Activated CD4-positive, alpha-beta memory T cell treated with anti-CD3 and anti-CD28 coated beads, Interleukin-2, amount 10 ng/mL, durations not matched to agents 7 days and 5 days (primary cell): Measurements from ENCODE around the gene PRKCG. TPM values are rescaled to one million over a fixed set of nuclear protein-coding genes. Genes with fewer than 3 reads are reported as not detected.

ENCODE experiments used
- CTCF ChIA-PET: fragments of 350-600 bp; sonication (Branson Sonifier 250); formaldehyde crosslinking; loops from one replicate; lab custom pipeline; 2021; ENCODE audit warnings: antibody characterized with exemption, inconsistent platforms; lab: Charles Lee
- POLR2A ChIA-PET: fragments of 350-600 bp; sonication (Branson Sonifier 250); formaldehyde crosslinking; loops from one replicate; lab custom pipeline; 2021; ENCODE audit warnings: antibody characterized with exemption; lab: Charles Lee
- DNase-seq: peaks from one replicate; pipeline ENCODE4 v3.0.0-alpha.2; 2020
- H3K27ac Mint-ChIP-seq: one replicate; pipeline ENCODE4 v1.8.0; 2021; ENCODE audit warnings: mild to moderate bottlenecking, mixed read lengths
- H3K27me3 Mint-ChIP-seq: one replicate; pipeline ENCODE4 v1.8.0; 2021; ENCODE audit warnings: mixed read lengths
- H3K36me3 Mint-ChIP-seq: one replicate; pipeline ENCODE4 v1.8.0; 2021; ENCODE audit warnings: low read depth, mixed read lengths
- H3K4me1 Mint-ChIP-seq: one replicate; pipeline ENCODE4 v1.8.0; 2021; ENCODE audit warnings: mixed read lengths
- H3K4me3 Mint-ChIP-seq: one replicate; pipeline ENCODE4 v1.8.0; 2021; ENCODE audit warnings: mild to moderate bottlenecking, mixed read lengths
- H3K9me3 Mint-ChIP-seq: one replicate; pipeline ENCODE4 v1.8.0; 2021; ENCODE audit warnings: mixed read lengths
- total RNA-seq, 2 experiments: library from RNA; stranded (reverse); gene quantifications; one replicate each; pipeline ENCODE4 v1.2.3, GENCODE V29; 2021

Gene PRKCG
- total RNA-seq, 2 experiments from 2014 or later = not detected

DNA sequence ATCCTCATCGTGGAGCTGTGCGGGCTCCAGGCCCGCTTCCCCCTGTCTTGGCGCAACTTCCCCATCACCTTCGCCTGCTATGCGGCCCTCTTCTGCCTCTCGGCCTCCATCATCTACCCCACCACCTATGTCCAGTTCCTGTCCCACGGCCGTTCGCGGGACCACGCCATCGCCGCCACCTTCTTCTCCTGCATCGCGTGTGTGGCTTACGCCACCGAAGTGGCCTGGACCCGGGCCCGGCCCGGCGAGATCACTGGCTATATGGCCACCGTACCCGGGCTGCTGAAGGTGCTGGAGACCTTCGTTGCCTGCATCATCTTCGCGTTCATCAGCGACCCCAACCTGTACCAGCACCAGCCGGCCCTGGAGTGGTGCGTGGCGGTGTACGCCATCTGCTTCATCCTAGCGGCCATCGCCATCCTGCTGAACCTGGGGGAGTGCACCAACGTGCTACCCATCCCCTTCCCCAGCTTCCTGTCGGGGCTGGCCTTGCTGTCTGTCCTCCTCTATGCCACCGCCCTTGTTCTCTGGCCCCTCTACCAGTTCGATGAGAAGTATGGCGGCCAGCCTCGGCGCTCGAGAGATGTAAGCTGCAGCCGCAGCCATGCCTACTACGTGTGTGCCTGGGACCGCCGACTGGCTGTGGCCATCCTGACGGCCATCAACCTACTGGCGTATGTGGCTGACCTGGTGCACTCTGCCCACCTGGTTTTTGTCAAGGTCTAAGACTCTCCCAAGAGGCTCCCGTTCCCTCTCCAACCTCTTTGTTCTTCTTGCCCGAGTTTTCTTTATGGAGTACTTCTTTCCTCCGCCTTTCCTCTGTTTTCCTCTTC, 8.0 kb upstream of the PRKCG start:
- DNase-seq = no peak
- peaks cover 3% of the 10 kb centered on the region for H3K27me3 Mint-ChIP-seq
- CTCF ChIA-PET = interaction anchor here (0.8 to 1.2 kb wide), 5 partner anchors 9 to 149 kb away, joined by 3 to 4 read pairs (median 3); no protein-coding TSS in a partner anchor

DNA sequence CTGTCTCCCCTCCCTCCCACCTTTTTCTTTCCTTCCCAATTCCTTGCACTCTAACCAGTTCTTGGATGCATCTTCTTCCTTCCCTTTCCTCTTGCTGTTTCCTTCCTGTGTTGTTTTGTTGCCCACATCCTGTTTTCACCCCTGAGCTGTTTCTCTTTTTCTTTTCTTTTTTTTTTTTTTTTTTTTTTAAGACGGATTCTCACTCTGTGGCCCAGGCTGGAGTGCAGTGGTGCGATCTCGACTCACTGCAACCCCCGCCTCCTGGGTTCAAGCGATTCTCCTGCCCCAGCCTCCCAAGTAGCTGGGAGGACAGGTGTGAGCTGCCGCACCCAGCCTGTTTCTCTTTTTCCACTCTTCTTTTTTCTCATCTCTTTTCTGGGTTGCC, 7.4 kb upstream of the PRKCG start:
- no peak for DNase-seq
- H3K27me3 Mint-ChIP-seq = peaks cover 4% of the 10 kb centered on the region
- POLR2A ChIA-PET = interaction anchor here (0.7 to 1.4 kb wide), 2 partner anchors 8 to 9 kb away, joined by 3 read pairs; partner anchors contain the start of gene PRKCG
- CTCF ChIA-PET = interaction anchor here (0.8 to 1.1 kb wide), 4 partner anchors 9 to 21 kb away, joined by 3 to 4 read pairs (median 3); no protein-coding TSS in a partner anchor
- peaks cover 57% of the 10 kb centered on the region for H3K36me3 Mint-ChIP-seq
- peak overlapping the region; percentile 86 for H3K27ac Mint-ChIP-seq
- peaks cover 67% of the 10 kb centered on the region for H3K4me1 Mint-ChIP-seq
- H3K9me3 Mint-ChIP-seq = no peaks in the 10 kb centered on the region
- H3K4me3 Mint-ChIP-seq = peak overlapping the region; percentile 37

More for the DNA sequence above, 8.0 kb upstream of the PRKCG start:
- H3K4me3 Mint-ChIP-seq = peak overlapping the region; percentile 37
- POLR2A ChIA-PET = interaction anchor here (1.4 kb wide), 1 partner anchor 8 kb away, joined by 3 read pairs; the partner anchor contains the start of gene PRKCG
- peaks cover 66% of the 10 kb centered on the region for H3K4me1 Mint-ChIP-seq
- H3K9me3 Mint-ChIP-seq = no peaks in the 10 kb centered on the region
- H3K27ac Mint-ChIP-seq = peak overlapping the region; percentile 86
- peaks cover 59% of the 10 kb centered on the region for H3K36me3 Mint-ChIP-seq

DNA sequence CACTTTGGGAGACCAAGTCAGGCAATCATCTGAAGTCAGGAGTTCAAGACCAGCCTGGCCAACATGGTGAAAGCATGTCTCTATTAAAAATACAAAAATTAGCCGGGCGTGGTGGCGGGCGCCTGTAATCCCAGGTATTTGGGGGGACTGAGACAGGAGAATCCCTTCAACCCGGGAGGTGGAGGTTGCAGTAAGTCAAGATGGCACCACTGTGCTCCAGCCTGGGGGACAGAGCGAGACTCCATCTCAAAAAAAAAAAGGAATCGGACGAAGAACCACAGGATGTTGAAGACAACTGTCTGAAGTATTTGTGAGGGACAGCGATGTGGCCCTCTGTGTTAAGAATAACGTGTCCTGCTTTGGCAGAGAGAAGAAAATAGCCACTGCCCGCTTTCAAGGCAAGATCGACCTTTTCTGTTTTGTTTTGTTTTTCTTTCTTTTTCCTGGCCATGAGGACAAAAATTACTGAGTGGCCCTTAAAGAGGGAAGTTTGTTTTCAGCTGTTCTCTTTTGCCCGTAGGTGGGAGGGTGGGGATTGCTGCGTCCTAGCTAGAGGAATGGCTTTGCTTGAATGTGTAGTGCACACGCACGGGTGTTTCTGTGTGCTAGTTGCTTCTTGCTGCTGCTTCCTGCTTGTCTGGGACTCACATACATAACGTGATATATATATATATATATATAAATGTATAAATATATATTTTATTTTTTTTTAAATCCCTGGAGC, 6.2 kb upstream of the PRKCG start:
- CTCF ChIA-PET = interaction anchor here (0.7 to 1.2 kb wide), 4 partner anchors 8 to 653 kb away, joined by 3 to 4 read pairs (median 3); partner anchors contain the start of gene MYADM
- DNase-seq = no peak
- peaks cover 61% of the 10 kb centered on the region for H3K4me1 Mint-ChIP-seq
- H3K9me3 Mint-ChIP-seq = no peaks in the 10 kb centered on the region
- H3K4me3 Mint-ChIP-seq = no peak overlapping the region
- H3K27me3 Mint-ChIP-seq = peaks cover 4% of the 10 kb centered on the region
- peak overlapping the region; percentile 23 for H3K27ac Mint-ChIP-seq
- POLR2A ChIA-PET = interaction anchor here (1.8 to 2.0 kb wide), 2 partner anchors 7 to 8 kb away, joined by 6 to 11 read pairs; partner anchors contain the start of gene MYADM
- H3K36me3 Mint-ChIP-seq = peaks cover 53% of the 10 kb centered on the region

DNA sequence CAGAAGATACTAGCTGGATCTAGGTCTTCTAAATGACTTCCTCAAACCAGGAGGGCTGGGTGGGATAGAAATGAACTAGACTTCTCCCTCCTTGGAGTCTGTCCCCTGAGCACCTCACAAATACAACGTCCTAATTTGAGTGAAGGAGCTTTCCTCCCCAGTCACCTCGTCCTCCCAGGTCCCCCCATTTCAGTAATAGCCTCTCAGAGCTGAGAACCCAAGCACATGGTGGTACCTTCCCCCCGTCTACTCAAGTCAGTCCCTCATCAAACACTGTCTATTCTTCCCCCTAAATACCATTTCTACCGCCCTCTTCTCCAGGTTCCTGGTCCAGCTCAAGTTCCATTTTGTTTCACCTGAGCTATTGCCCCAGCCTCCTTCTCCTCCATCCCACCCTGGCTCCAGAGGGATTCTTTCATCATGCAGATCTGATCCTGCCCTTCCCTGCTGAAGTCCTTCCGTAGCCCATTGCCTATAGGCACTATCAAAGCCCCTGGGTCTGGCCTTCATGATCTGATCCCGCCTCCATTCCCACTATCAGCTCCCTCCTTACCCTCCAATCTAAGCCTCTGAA, 5.3 kb upstream of the PRKCG start:
- Mint-ChIP-seq H3K27ac (no peak overlapping the region), H3K27me3 (peaks cover 4% of the 10 kb centered on the region), H3K4me1 (peaks cover 53% of the 10 kb centered on the region), H3K9me3 (no peaks in the 10 kb centered on the region), H3K36me3 (peaks cover 44% of the 10 kb centered on the region), H3K4me3 (no peak overlapping the region)
- DNase-seq = no peak
- ChIA-PET POLR2A (interaction anchor here (1.8 to 2.0 kb wide), 2 partner anchors 8 to 9 kb away, joined by 6 to 11 read pairs; partner anchors contain the start of gene MYADM), CTCF (interaction anchor here (0.7 to 1.2 kb wide), 4 partner anchors 9 to 652 kb away, joined by 3 to 4 read pairs (median 3); partner anchors contain the start of gene MYADM)

DNA sequence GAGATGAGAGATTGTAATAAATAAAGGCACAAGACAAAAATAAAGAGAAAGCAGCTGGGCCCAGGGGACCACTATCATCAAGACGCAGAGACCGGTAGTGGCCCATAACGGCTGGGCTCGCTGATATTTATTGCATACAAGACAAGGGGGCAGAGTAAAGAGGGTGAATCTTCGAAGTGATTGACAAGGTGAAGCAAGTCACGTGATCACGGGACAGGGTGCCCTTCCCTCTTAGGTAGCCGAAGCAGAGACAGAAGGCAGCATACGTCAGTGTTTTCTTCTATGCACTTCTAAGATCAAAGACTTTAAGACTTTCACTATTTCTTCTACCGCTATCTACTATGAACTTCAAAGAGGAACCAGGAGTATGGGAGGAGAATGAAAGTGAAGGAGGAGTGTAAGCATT, 4.6 kb upstream of the PRKCG start:
- ChIA-PET POLR2A (interaction anchor here (1.8 to 2.0 kb wide), 2 partner anchors 9 to 10 kb away, joined by 6 to 11 read pairs; partner anchors contain the start of gene MYADM), CTCF (no interaction called here)
- Mint-ChIP-seq H3K36me3 (peaks cover 44% of the 10 kb centered on the region), H3K27ac (no peak overlapping the region), H3K4me3 (no peak overlapping the region), H3K27me3 (peaks cover 4% of the 10 kb centered on the region), H3K4me1 (peaks cover 53% of the 10 kb centered on the region), H3K9me3 (no peaks in the 10 kb centered on the region)
- DNase-seq = no peak

DNA sequence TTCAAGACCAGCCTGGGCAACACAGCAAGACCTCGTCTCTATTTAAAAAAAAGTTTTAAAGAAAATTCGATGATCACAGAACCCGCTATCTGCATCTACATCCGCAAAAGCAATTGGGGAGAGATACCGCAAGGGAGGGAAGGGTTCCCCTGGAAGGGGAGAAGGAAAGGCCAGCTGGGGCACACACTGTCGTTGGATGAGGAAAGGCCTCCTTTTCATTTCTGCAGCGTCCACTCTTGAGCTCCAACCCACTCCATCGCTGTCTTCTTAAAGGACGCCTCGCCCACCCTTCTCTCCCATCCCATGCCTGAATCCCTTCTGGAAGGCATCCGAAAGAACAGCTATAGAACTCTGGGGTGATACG, 3.2 kb upstream of the PRKCG start:
- ChIA-PET CTCF (interaction anchor here (0.6 to 1.2 kb wide), 2 partner anchors 25 to 149 kb away, joined by 3 read pairs; no protein-coding TSS in a partner anchor), POLR2A (interaction anchor here (0.9 to 1.9 kb wide), 2 partner anchors 11 to 25 kb away, joined by 3 to 12 read pairs; partner anchors contain the start of gene MYADM)
- Mint-ChIP-seq H3K36me3 (peaks cover 34% of the 10 kb centered on the region), H3K27me3 (peaks cover 13% of the 10 kb centered on the region), H3K4me1 (peaks cover 46% of the 10 kb centered on the region), H3K4me3 (no peak overlapping the region), H3K27ac (no peak overlapping the region), H3K9me3 (no peaks in the 10 kb centered on the region)
- DNase-seq = no peak

DNA sequence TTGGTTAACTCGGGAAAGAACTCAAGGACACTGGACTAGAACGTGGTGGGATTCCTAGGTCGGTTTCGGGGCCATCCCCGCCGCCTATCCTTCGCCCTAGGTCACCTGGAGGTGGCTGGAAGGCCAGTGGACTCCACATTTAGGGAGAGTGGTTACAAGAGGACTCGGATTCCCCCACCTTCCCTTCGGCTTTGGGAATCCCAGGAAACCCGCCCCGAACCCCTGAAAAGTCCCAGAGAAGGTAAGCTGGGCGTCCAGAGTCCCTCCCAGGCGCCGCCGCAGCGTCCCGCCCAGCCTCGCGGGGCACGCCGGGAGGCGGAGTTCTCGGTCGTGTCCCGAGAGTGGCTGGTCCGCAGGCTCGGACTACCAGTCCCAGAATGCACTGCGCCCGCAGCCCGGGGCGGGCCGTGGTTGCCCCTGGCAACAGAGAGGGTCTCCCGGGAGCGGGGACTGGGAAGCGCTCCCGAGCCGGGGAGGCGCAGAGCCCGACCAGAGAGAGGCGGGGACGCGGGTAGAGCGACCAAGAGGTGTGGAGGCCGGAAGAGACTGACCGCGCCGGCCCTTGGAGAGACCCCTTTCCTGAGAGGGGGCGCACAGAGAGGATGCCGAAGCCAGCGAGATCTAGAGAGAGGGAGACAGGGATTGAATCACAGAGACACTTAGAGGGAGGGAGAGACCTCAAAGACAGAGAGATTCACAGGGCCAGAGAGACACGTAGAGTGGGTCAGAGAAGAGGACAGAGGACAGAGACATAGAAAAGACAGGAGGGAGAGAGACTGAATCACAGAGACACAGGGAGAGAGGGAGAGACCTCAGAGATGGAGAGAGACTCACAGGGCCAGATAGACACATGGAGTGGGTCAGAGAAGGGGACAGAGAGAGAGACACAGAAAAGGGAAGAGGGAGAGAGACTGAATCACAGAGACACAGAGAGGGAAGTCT, 2.6 kb upstream of the PRKCG start:
- H3K4me3 Mint-ChIP-seq = no peak overlapping the region
- H3K4me1 Mint-ChIP-seq = peaks cover 42% of the 10 kb centered on the region
- peak; percentile 86 for DNase-seq
- ChIA-PET CTCF (interaction anchor here (0.6 to 1.2 kb wide), 2 partner anchors 26 to 148 kb away, joined by 3 read pairs; no protein-coding TSS in a partner anchor), POLR2A (interaction anchor here (0.9 to 1.9 kb wide), 2 partner anchors 11 to 26 kb away, joined by 3 to 12 read pairs; partner anchors contain the start of gene MYADM)
- peaks cover 17% of the 10 kb centered on the region for H3K27me3 Mint-ChIP-seq
- H3K9me3 Mint-ChIP-seq = no peaks in the 10 kb centered on the region
- H3K27ac Mint-ChIP-seq = no peak overlapping the region
- H3K36me3 Mint-ChIP-seq = peaks cover 29% of the 10 kb centered on the region

DNA sequence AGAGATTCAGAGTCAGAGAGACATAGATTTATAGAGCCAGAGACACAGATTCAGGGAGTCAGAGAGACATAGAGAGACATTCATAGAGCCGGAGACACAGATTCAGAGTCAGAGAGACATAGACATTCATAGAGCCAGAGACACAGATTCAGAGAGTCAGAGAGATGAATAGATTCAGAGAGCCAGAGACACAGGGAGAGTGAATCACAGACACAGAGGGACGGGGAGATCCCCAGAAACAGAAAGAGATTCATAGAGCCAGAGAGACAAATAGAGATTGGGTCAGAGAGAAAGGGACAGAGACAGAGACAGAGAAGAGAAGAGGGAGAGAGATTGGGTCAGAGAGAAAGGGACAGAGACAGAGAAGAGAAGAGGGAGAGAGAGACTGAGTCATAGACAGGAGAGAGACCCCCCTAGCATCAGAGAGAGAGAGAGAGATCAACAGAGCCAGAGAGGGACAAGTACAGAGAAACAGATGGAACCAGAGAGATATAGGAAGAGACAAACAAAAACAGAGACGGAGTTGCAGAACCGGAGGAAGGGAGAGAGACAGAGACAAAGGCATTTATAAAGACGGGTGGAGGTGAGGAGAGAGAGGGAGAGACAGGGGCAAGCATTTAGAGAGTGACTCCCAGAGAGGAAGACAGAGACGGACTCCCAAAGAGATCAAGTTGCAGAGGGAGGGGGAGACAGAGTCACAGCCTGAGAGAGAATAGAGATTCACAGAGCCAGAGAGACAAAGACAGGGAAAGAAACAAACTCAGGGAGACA, 1.1 kb upstream of the PRKCG start:
- no peak for DNase-seq
- POLR2A ChIA-PET = interaction anchor here (1.6 kb wide), 1 partner anchor 13 kb away, joined by 10 read pairs; the partner anchor contains the start of gene MYADM
- H3K4me3 Mint-ChIP-seq = no peak overlapping the region

DNA sequence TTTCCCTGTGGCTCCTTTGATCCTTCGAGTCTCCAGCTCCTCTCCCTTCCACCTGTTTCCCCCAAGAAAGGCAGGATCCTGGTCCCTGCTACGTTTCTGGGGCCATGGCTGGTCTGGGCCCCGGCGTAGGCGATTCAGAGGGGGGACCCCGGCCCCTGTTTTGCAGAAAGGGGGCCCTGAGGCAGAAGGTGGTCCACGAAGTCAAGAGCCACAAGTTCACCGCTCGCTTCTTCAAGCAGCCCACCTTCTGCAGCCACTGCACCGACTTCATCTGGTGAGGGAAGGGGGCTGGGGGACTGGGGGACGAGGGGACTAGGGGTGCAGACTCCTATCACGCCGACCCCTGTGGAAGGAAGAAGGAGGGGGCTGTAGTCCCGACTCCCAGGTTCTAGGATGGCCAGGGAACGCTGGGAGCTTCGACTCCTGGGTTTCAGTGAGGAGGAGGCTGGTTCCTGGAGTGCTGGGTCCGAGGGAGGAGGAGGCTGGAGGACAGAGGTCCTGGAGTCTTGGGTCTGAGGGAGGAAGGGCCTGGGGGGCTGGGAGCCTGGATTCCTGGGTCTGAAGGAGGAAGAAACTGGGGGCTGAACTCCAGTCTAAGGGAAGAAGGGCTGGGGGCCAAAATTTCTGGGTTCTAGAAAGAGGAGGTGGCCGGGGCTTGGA, 524 bp downstream of the PRKCG start:
- POLR2A ChIA-PET = interaction anchor here (1.5 to 1.6 kb wide), 3 partner anchors 9 to 17 kb away, joined by 3 to 10 read pairs (median 3); partner anchors contain the start of gene MYADM
- DNase-seq = no peak
- peaks cover 31% of the 10 kb centered on the region for H3K27me3 Mint-ChIP-seq

More for the DNA sequence above, 1.1 kb upstream of the PRKCG start:
- Mint-ChIP-seq H3K36me3 (peaks cover 16% of the 10 kb centered on the region), H3K27ac (no peak overlapping the region), H3K9me3 (no peaks in the 10 kb centered on the region), H3K4me1 (peaks cover 30% of the 10 kb centered on the region), H3K27me3 (peaks cover 28% of the 10 kb centered on the region)
- CTCF ChIA-PET = interaction anchor here (1.4 to 1.5 kb wide), 2 partner anchors 27 to 37 kb away, joined by 4 to 5 read pairs; no protein-coding TSS in a partner anchor

DNA sequence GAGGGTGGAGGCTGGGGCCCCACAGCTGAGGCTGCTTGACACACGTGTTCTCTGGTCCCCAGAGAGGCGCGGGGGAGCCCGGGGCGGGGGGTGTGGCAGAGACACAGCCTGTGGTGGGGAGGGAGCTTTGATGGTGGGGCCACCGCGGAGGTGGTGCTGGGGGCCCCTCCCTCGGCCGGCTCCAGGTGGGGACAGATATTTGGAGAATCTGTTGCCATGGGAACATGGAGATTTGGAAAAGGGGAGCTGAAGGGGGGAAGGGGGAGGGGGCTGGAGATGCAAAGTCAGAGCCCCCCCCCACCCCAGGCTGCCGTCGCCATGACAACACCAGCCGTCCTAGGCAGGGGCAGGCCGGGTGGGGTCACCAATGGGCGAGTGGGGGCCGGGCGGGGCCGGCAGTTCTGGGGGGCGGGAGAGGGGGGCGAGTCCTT, 1.2 kb downstream of the PRKCG start:
- Mint-ChIP-seq H3K27ac (no peak overlapping the region), H3K36me3 (peaks cover 3% of the 10 kb centered on the region), H3K9me3 (no peaks in the 10 kb centered on the region), H3K4me1 (peaks cover 15% of the 10 kb centered on the region), H3K4me3 (no peak overlapping the region), H3K27me3 (peaks cover 31% of the 10 kb centered on the region)
- ChIA-PET CTCF (interaction anchor here (1.2 kb wide), 1 partner anchor 9 kb away, joined by 3 read pairs; no protein-coding TSS in a partner anchor), POLR2A (interaction anchor here (1.5 to 1.6 kb wide), 2 partner anchors 9 to 16 kb away, joined by 3 read pairs; no protein-coding TSS in a partner anchor)
- DNase-seq = no peak

More for the DNA sequence above, 524 bp downstream of the PRKCG start:
- CTCF ChIA-PET = interaction anchor here (0.8 to 1.5 kb wide), 7 partner anchors 8 to 147 kb away, joined by 3 to 5 read pairs (median 4); no protein-coding TSS in a partner anchor
- Mint-ChIP-seq H3K36me3 (peaks cover 3% of the 10 kb centered on the region), H3K9me3 (no peaks in the 10 kb centered on the region), H3K4me1 (peaks cover 19% of the 10 kb centered on the region), H3K4me3 (no peak overlapping the region), H3K27ac (no peak overlapping the region)
